Caco-2 (cell line): ENCODE measurements around the gene DNER. TPM values are rescaled to one million over a fixed set of nuclear protein-coding genes. Genes with fewer than 3 reads are reported as not detected.

Source experiments
- BruUV-seq: library from RNA; stranded (reverse); fragments of 400-500 nt; replicated peaks from 2 replicates; lab custom pipeline; 2021; lab: Mats Ljungman, UMichigan
- CTCF ChIA-PET: fragments of 300-600 bp; sonication (Branson Sonifier 250); formaldehyde crosslinking; loops from one replicate; lab custom pipeline; 2022; ENCODE audit warnings: antibody characterized with exemption; lab: Charles Lee
- POLR2A ChIA-PET: fragments of 300-600 bp; sonication (Branson Sonifier 250); formaldehyde crosslinking; loops from one replicate; lab custom pipeline; 2022; ENCODE audit warnings: antibody characterized with exemption; lab: Charles Lee
- DNase-seq, 2 experiments: peaks; one replicate each; pipeline versions ENCODE4 v3.0.0 to v3.0.0-alpha.2; 2020 to 2022
- H3K27me3 ChIP-seq: replicated peaks from 2 replicates; pipeline ENCODE4 v1.6.0; 2011; ENCODE audit warnings: low read length; ENCODE audit not compliant: control insufficient read depth, insufficient read depth
- H3K36me3 ChIP-seq: 2 replicates; pipeline ENCODE4 v1.5.1; 2011; ENCODE audit warnings: low read length; ENCODE audit not compliant: control insufficient read depth, insufficient read depth
- H3K4me1 ChIP-seq: fragments of 250-450 bp; sonication (Bioruptor Pico); 2 replicates; pipeline ENCODE4 v1.5.1; 2020; ENCODE audit warnings: mild to moderate bottlenecking
- H3K4me3 ChIP-seq: 2 replicates; pipeline ENCODE4 v1.5.1; 2011; ENCODE audit warnings: low read depth, mild to moderate bottlenecking, control low read depth, low read length
- H3K9me3 ChIP-seq: fragments of 250-450 bp; sonication (Bioruptor Pico); 2 replicates; pipeline ENCODE4 v1.5.1; 2020; ENCODE audit warnings: mild to moderate bottlenecking, moderate library complexity
- H3K27ac Mint-ChIP-seq: one replicate; pipeline ENCODE4 v1.8.0; 2022; ENCODE audit warnings: mixed read lengths; ENCODE audit not compliant: unreplicated experiment
- H3K27me3 Mint-ChIP-seq: one replicate; pipeline ENCODE4 v1.8.0; 2022; ENCODE audit warnings: mixed read lengths; ENCODE audit not compliant: insufficient read depth, unreplicated experiment
- H3K36me3 Mint-ChIP-seq: one replicate; pipeline ENCODE4 v1.8.0; 2022; ENCODE audit warnings: mild to moderate bottlenecking, mixed read lengths; ENCODE audit not compliant: insufficient read depth, unreplicated experiment
- H3K4me1 Mint-ChIP-seq: one replicate; pipeline ENCODE4 v1.8.0; 2022; ENCODE audit warnings: low read depth, mixed read lengths; ENCODE audit not compliant: unreplicated experiment
- H3K4me3 Mint-ChIP-seq: one replicate; pipeline ENCODE4 v1.8.0; 2022; ENCODE audit warnings: mild to moderate bottlenecking, moderate library complexity, mixed read lengths; ENCODE audit not compliant: unreplicated experiment
- H3K9me3 Mint-ChIP-seq: one replicate; pipeline ENCODE4 v1.8.0; 2022; ENCODE audit warnings: mixed read lengths; ENCODE audit not compliant: unreplicated experiment
- CTCF ChIP-seq, 2 experiments: fragments of 200-600 bp in 1 of 2; IDR thresholded peaks; 1 replicate in 1 of 2; 2 replicates in 1 of 2; pipeline versions ENCODE4 v1.5.1 to v1.8.0; 2011 to 2022; ENCODE audit warnings: antibody characterized with exemption in 1 of 2, control low read depth in 1 of 2, inconsistent platforms in 1 of 2, low read depth in 1 of 2, low read length in 1 of 2, mild to moderate bottlenecking in 1 of 2, moderate library complexity in 1 of 2; ENCODE audit not compliant: insufficient read depth in 1 of 2, severe bottlenecking in 1 of 2, unreplicated experiment in 1 of 2
- intact Hi-C: fragments of 100-400 bp; cut with micrococcal nuclease; formaldehyde crosslinking; loops from one replicate; pipeline ENCODE4 v1.10.0; 2022; ENCODE audit not compliant: unreplicated experiment
- total RNA-seq: library from RNA; stranded (reverse); gene quantifications from 2 replicates; pipeline ENCODE4 v1.2.3, GENCODE V29; 2022

Gene DNER
- total RNA-seq, 1 experiment from 2014 or later, result not detected

GRCh38 chr2:229319558-229319957, 394.8 kb downstream of the DNER start:
- no peaks in the 10 kb centered on the region for H3K36me3 ChIP-seq
- POLR2A ChIA-PET, result no interaction called here

GRCh38 chr2:229314117-229314516, 400.2 kb downstream of the DNER start:
- intact Hi-C loops, result no loop called here
- Mint-ChIP-seq H3K27ac (no peak overlapping the region), H3K36me3 (no peaks in the 10 kb centered on the region), H3K27me3 (peaks cover 3% of the 10 kb centered on the region), H3K9me3 (no peaks in the 10 kb centered on the region), H3K4me3 (no peak overlapping the region), H3K4me1 (no peaks in the 10 kb centered on the region)
- no TSS peak for BruUV-seq
- ChIA-PET CTCF (no interaction called here), POLR2A (no interaction called here)
- Histone ChIP-seq H3K27me3 (no peaks in the 10 kb centered on the region), H3K9me3 (no peaks in the 10 kb centered on the region), H3K4me1 (no peaks in the 10 kb centered on the region), H3K4me3 (no peak overlapping the region), H3K36me3 (no peaks in the 10 kb centered on the region)
- TF ChIP-seq CTCF (IDR thresholded peaks at IDR 0.05; ENCODE audit: insufficient read depth in 1 of 2, low read depth in 1 of 2, low read length in 1 of 2, severe bottlenecking in 1 of 2, unreplicated experiment in 1 of 2), result no peak
- no peak for DNase-seq

More at GRCh38 chr2:229319558-229319957, 394.8 kb downstream of the DNER start:
- Mint-ChIP-seq H3K36me3 (no peaks in the 10 kb centered on the region), H3K9me3 (no peaks in the 10 kb centered on the region), H3K27ac (no peak overlapping the region), H3K4me1 (no peaks in the 10 kb centered on the region), H3K4me3 (no peak overlapping the region), H3K27me3 (peaks cover 3% of the 10 kb centered on the region)
- no peaks in the 10 kb centered on the region for H3K4me1 ChIP-seq
- no peak for TF ChIP-seq CTCF (IDR thresholded peaks at IDR 0.05; ENCODE audit: insufficient read depth in 1 of 2, low read depth in 1 of 2, low read length in 1 of 2, severe bottlenecking in 1 of 2, unreplicated experiment in 1 of 2)
- no TSS peak for BruUV-seq
- intact Hi-C loops, result no loop called here
- H3K9me3 ChIP-seq, result no peaks in the 10 kb centered on the region
- H3K4me3 ChIP-seq, result no peak overlapping the region
- no peaks in the 10 kb centered on the region for H3K27me3 ChIP-seq
- no peak for DNase-seq
- CTCF ChIA-PET, result no interaction called here

GRCh38 chr2:229313591-229313990, 400.8 kb downstream of the DNER start:
- no peak for DNase-seq
- no peaks in the 10 kb centered on the region for H3K4me1 ChIP-seq
- H3K9me3 Mint-ChIP-seq, result no peaks in the 10 kb centered on the region
- H3K4me3 Mint-ChIP-seq, result no peak overlapping the region
- H3K27ac Mint-ChIP-seq, result no peak overlapping the region
- peaks cover 3% of the 10 kb centered on the region for H3K27me3 Mint-ChIP-seq
- no TSS peak for BruUV-seq
- H3K36me3 ChIP-seq, result no peaks in the 10 kb centered on the region
- H3K4me3 ChIP-seq, result no peak overlapping the region
- H3K36me3 Mint-ChIP-seq, result no peaks in the 10 kb centered on the region
- no peaks in the 10 kb centered on the region for H3K4me1 Mint-ChIP-seq
- no peak for TF ChIP-seq CTCF (IDR thresholded peaks at IDR 0.05; ENCODE audit: insufficient read depth in 1 of 2, low read depth in 1 of 2, low read length in 1 of 2, severe bottlenecking in 1 of 2, unreplicated experiment in 1 of 2)
- ChIA-PET POLR2A (no interaction called here), CTCF (no interaction called here)
- H3K9me3 ChIP-seq, result no peaks in the 10 kb centered on the region
- intact Hi-C loops, result no loop called here
- H3K27me3 ChIP-seq, result no peaks in the 10 kb centered on the region

Other genes starting within 250 kb of the DNER start
- gene TRIP12, start 207.5 kb upstream of the DNER start, total RNA-seq, result 111 and 115 TPM in 2 replicates
- gene FBXO36, start 207.9 kb upstream of the DNER start, total RNA-seq, result 0.21 and 0.64 TPM in 2 replicates